Measurements from ENCODE around the gene IMMP2L.

Gene IMMP2L

GRCh38 chr7:111390000-111390399 is 172.3 kb downstream of the IMMP2L start:
- no peaks in the 10 kb centered on the region for H3K27me3 ChIP-seq
- no peaks in the 10 kb centered on the region for H3K9me3 ChIP-seq
- H3K36me3 ChIP-seq: no peaks in the 10 kb centered on the region
- H3K27ac ChIP-seq: no peak overlapping the region
- H3K4me1 ChIP-seq (ENCODE audit: control insufficient read depth in 1 of 2, insufficient read depth in 1 of 2, low read depth in 1 of 2, low read length in 1 of 2): no peaks in the 10 kb centered on the region
- TF ChIP-seq, protein P1, sequence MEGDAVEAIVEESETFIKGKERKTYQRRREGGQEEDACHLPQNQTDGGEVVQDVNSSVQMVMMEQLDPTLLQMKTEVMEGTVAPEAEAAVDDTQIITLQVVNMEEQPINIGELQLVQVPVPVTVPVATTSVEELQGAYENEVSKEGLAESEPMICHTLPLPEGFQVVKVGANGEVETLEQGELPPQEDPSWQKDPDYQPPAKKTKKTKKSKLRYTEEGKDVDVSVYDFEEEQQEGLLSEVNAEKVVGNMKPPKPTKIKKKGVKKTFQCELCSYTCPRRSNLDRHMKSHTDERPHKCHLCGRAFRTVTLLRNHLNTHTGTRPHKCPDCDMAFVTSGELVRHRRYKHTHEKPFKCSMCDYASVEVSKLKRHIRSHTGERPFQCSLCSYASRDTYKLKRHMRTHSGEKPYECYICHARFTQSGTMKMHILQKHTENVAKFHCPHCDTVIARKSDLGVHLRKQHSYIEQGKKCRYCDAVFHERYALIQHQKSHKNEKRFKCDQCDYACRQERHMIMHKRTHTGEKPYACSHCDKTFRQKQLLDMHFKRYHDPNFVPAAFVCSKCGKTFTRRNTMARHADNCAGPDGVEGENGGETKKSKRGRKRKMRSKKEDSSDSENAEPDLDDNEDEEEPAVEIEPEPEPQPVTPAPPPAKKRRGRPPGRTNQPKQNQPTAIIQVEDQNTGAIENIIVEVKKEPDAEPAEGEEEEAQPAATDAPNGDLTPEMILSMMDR (IDR thresholded peaks at IDR 0.05): no peak
- H3K4me3 ChIP-seq (ENCODE audit: low read depth in 1 of 2, low read length in 1 of 2): no peak overlapping the region

DNA sequence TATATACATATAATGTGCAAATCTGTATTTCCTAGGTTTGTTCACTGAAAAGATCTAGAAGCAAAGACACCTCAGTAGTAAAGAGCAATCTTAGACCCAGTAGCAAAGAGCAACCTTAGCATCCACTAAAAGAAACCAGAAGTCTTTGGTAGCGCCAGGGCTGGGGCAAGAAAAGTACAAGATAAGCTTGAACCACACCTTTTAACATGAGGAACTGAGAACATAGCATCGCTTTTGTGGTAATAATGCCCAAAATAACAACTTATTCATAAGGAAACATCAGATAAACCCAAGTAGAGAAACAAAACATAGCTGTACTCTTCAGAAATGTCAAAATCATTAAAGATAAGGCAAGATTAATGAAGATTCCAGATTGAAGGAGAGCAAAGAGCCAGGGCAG is 173.4 kb downstream of the IMMP2L start:
- H3K27me3 ChIP-seq: no peaks in the 10 kb centered on the region
- no peaks in the 10 kb centered on the region for H3K4me1 ChIP-seq (ENCODE audit: control insufficient read depth in 1 of 2, insufficient read depth in 1 of 2, low read depth in 1 of 2, low read length in 1 of 2)
- no peaks in the 10 kb centered on the region for H3K9me3 ChIP-seq
- no peak overlapping the region for H3K4me3 ChIP-seq (ENCODE audit: low read depth in 1 of 2, low read length in 1 of 2)
- TF ChIP-seq, protein P1 (IDR thresholded peaks at IDR 0.05): no peak
- no peaks in the 10 kb centered on the region for H3K36me3 ChIP-seq
- no peak overlapping the region for H3K27ac ChIP-seq

- TF ChIP-seq, protein P1 (IDR thresholded peaks at IDR 0.05): no peak
- no peaks in the 10 kb centered on the region for H3K36me3 ChIP-seq
- no peaks in the 10 kb centered on the region for H3K27me3 ChIP-seq
- no peaks in the 10 kb centered on the region for H3K9me3 ChIP-seq
- no peak overlapping the region for H3K4me3 ChIP-seq (ENCODE audit: low read depth in 1 of 2, low read length in 1 of 2)
- H3K27ac ChIP-seq: no peak overlapping the region
- no peaks in the 10 kb centered on the region for H3K4me1 ChIP-seq (ENCODE audit: control insufficient read depth in 1 of 2, insufficient read depth in 1 of 2, low read depth in 1 of 2, low read length in 1 of 2)
Observed at GRCh38 chr7:111388016-111388415, 174.3 kb downstream of the IMMP2L start.

DNA sequence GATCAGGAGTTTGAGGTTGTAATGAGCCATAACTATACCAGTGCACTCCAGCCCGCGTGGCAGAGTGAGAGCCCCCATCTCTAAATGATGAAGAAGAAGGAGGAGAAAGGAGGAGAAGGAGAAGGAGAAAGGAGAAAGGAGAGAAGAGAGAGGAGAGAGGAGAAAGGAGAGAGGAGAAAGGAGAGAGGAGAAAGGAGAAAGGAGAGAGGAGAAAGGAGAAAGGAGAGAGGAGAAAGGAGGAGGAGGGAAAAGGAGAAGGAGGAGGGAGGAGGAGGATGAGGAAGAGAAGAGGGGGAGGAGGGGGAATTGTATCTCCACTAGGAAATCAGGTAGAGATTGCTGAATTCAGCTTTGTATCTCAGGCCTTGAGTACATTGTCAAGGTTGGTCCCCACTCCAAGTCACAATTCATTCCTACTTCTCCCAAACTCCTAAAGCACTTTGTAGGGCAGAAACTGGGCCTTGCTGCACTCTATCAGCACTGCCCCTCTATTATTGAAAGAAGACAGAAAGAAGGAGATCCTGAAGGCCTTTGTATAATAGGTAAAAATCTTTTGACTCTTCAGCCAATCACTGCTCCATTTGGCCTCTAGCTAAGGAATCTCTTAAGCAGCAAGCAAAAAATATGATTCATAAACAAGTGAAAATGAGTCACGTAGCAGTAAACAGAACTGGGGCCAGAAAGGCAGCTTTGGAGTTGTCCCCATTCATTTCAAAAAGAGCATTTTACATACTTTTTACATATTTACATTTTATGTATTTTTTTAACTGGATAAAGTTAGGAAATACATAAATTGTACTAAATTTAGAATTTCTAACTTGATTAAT is 178.0 kb downstream of the IMMP2L start:
- Histone ChIP-seq H3K4me3 (ENCODE audit: low read depth in 1 of 2, low read length in 1 of 2) (no peak overlapping the region), H3K27me3 (no peaks in the 10 kb centered on the region), H3K4me1 (ENCODE audit: control insufficient read depth in 1 of 2, insufficient read depth in 1 of 2, low read depth in 1 of 2, low read length in 1 of 2) (no peaks in the 10 kb centered on the region), H3K36me3 (no peaks in the 10 kb centered on the region), H3K9me3 (no peaks in the 10 kb centered on the region), H3K27ac (no peak overlapping the region)
- TF ChIP-seq, protein P1 (IDR thresholded peaks at IDR 0.05): no peak

DNA sequence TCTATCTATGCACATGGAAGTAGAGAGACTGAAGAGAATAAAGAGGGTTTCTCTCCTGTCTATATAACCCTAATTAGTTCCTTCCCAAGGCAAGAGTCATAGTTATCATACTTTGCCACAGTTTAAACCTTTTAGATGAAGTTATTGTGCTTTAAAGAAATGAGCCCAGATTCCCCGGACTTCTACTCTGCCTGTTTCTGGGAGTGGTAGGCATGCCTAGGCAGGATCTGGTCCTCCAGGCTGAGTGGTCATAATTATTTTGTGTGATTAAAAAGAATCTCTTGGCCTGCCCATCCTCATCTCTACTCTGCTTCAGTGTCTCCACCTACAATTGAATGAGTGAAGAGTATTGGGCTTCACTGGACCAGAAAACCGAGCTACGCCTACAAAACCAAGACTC is 179.2 kb downstream of the IMMP2L start:
- no peak overlapping the region for H3K27ac ChIP-seq
- no peaks in the 10 kb centered on the region for H3K36me3 ChIP-seq
- H3K4me3 ChIP-seq (ENCODE audit: low read depth in 1 of 2, low read length in 1 of 2): no peak overlapping the region
- H3K9me3 ChIP-seq: no peaks in the 10 kb centered on the region
- TF ChIP-seq, protein P1 (IDR thresholded peaks at IDR 0.05): no peak
- no peaks in the 10 kb centered on the region for H3K4me1 ChIP-seq (ENCODE audit: control insufficient read depth in 1 of 2, insufficient read depth in 1 of 2, low read depth in 1 of 2, low read length in 1 of 2)
- no peaks in the 10 kb centered on the region for H3K27me3 ChIP-seq
